GM13976 (cell line): ENCODE results near the gene JHY.

Source experiments
- DNase-seq: peaks from one replicate; pipeline ENCODE4 v3.0.0; 2012; ENCODE audit warnings: low spot score
- CTCF ChIP-seq: IDR thresholded peaks from 2 replicates; pipeline ENCODE4 v1.5.1; 2012; ENCODE audit warnings: borderline replicate concordance, mild to moderate bottlenecking; ENCODE audit not compliant: insufficient read depth; ENCODE audit errors: extremely low read depth, missing control alignments, control extremely low read depth
- in situ Hi-C: fragments of 300-500 bp; cut with MboI; formaldehyde crosslinking; loops from one replicate; pipeline ENCODE4 v1.12.0; 2022; ENCODE audit warnings: low sequenced_read_pairs, mixed read lengths, inconsistent platforms; ENCODE audit not compliant: unreplicated experiment

The JHY gene

GRCh38 chr11:122882189-122882856 is at the start of gene JHY:
Gene JHY (plus strand): TSS chr11:122882759. CDS start chr11:122885850, 3,091 bp downstream.
- DNase-seq, result peak; percentile 57
- in situ Hi-C loops, result no loop called here

GRCh38 chr11:122833846-122834464 is 48.6 kb upstream of the JHY start:
- no peak for DNase-seq
- in situ Hi-C loops, result no loop called here
- TF ChIP-seq CTCF, result no peak

More at GRCh38 chr11:122882189-122882856, at the start of gene JHY:
- no peak for TF ChIP-seq CTCF

GRCh38 chr11:122836916-122837315 is 45.6 kb upstream of the JHY start:
- no peak for DNase-seq
- TF ChIP-seq CTCF, result no peak
- in situ Hi-C loops, result no loop called here

- DNase-seq, result no peak
- in situ Hi-C loops, result no loop called here
- TF ChIP-seq CTCF, result no peak
Observed at GRCh38 chr11:122837528-122838346, 44.8 kb upstream of the JHY start.

- in situ Hi-C loops, result no loop called here
- peak; percentile 45 for DNase-seq
- TF ChIP-seq CTCF, result no peak
Observed at GRCh38 chr11:122843281-122844141, 39.0 kb upstream of the JHY start.

GRCh38 chr11:122847466-122847865 is 35.1 kb upstream of the JHY start:
- TF ChIP-seq CTCF, result no peak
- DNase-seq, result no peak
- in situ Hi-C loops, result no loop called here
